ENCODE data around the gene SP2.

DNA sequence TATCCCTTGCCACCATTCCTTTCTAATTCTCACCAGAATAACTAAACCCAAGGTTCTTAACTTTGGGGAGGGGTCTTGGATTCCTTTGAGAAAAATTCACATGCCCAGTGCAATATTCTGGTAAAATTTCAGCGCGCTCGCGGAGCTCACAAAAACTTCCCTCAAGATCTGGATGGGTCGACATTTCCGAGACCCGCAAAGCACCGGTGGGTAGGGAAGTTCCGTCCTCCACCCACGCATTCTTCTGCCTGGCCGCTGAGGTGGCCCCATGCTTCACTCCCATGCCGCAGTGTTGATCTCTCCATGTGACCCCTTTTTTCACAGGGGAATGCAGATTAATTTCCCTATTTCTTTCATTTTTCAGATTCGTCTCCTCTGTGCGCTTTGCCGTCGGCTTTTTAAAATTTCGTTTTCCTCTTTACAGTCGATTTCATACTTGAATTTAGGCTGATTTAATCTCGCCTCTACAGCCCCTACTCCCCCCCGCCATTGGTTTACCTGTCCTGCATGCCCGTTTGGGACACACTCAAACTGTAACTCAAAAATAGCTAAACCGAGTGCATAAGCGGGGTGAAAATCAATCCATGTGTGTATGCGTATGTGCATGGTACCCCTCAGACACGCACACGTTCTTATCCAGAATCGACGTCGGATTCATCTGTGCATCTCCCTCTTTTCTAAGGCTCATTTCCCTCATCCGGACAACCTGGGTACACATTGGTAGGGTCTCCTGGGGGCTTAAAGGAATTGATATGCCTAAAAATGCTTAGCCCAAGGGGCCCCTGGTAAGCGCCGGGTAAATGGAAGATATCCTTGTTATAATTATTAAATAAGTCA is 43.7 kb upstream of the SP2 start:
- TF ChIP-seq, protein P1, sequence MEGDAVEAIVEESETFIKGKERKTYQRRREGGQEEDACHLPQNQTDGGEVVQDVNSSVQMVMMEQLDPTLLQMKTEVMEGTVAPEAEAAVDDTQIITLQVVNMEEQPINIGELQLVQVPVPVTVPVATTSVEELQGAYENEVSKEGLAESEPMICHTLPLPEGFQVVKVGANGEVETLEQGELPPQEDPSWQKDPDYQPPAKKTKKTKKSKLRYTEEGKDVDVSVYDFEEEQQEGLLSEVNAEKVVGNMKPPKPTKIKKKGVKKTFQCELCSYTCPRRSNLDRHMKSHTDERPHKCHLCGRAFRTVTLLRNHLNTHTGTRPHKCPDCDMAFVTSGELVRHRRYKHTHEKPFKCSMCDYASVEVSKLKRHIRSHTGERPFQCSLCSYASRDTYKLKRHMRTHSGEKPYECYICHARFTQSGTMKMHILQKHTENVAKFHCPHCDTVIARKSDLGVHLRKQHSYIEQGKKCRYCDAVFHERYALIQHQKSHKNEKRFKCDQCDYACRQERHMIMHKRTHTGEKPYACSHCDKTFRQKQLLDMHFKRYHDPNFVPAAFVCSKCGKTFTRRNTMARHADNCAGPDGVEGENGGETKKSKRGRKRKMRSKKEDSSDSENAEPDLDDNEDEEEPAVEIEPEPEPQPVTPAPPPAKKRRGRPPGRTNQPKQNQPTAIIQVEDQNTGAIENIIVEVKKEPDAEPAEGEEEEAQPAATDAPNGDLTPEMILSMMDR (IDR thresholded peaks at IDR 0.05 in 8 of 11, conservative IDR thresholded peaks at IDR 0.05 in 3 of 11) = no peak
- TF ChIP-seq POLR2AphosphoS5 (IDR thresholded peaks at IDR 0.05) = no peak

Measured in spleen (tissue), 7 donors.